ENCODE results near the gene PARP6. TPM values are rescaled to one million over a fixed set of nuclear protein-coding genes. Genes with fewer than 3 reads are reported as not detected.

PARP6 gene
- total and polyA plus RNA-seq, 2 of the 8 experiments (the other 6 are each of a cell fraction or from before 2014, with no cell fraction given) = 39.8 to 45.3 TPM

GRCh38 chr15:72248514-72248913 lies 23.8 kb downstream of the PARP6 start:
- CTCF ChIA-PET (ENCODE audit: partially characterized antibody) = no interaction called here
- no peak for TF ChIP-seq TAF1 (IDR thresholded peaks at IDR 0.05; ENCODE audit: low read depth, low read length)
- TF ChIP-seq MAFK (IDR thresholded peaks at IDR 0.05; ENCODE audit: low read depth, low read length) = no peak
- no peak for TF ChIP-seq PHF8 (conservative IDR thresholded peaks at IDR 0.05; ENCODE audit: low read depth, low read length)
- TF ChIP-seq HDAC2 (IDR thresholded peaks at IDR 0.05; ENCODE audit: borderline replicate concordance in 1 of 2, low read depth in 2 of 2, low read length in 2 of 2) = no peak
- TF ChIP-seq CTCF (IDR thresholded peaks at IDR 0.05; ENCODE audit: control extremely low read depth in 1 of 3, insufficient read depth in 1 of 3, low read depth in 1 of 3, low read length in 3 of 3) = no peak
- TF ChIP-seq POLR2A (IDR thresholded peaks at IDR 0.05; ENCODE audit: control extremely low read depth in 1 of 2, low read depth in 2 of 2, low read length in 2 of 2) = no peak
- TF ChIP-seq CBX8 (IDR thresholded peaks at IDR 0.05; ENCODE audit: borderline replicate concordance, low read depth, low read length) = no peak
- TF ChIP-seq, protein P1, sequence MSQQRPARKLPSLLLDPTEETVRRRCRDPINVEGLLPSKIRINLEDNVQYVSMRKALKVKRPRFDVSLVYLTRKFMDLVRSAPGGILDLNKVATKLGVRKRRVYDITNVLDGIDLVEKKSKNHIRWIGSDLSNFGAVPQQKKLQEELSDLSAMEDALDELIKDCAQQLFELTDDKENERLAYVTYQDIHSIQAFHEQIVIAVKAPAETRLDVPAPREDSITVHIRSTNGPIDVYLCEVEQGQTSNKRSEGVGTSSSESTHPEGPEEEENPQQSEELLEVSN (IDR thresholded peaks at IDR 0.05) = no peak
- no peak for TF ChIP-seq JUN (IDR thresholded peaks at IDR 0.05; ENCODE audit: low read depth, low read length)
- no peak for TF ChIP-seq JUND (IDR thresholded peaks at IDR 0.05; ENCODE audit: low read length)
- no peak for TF ChIP-seq YY1 (IDR thresholded peaks at IDR 0.05; ENCODE audit: low read depth, low read length)
- no peak for TF ChIP-seq SIX5 (IDR thresholded peaks at IDR 0.05; ENCODE audit: low read depth, low read length)

More at GRCh38 chr15:72248514-72248913, 23.8 kb downstream of the PARP6 start:
- no peaks in the 10 kb centered on the region for H3K9me3 ChIP-seq (ENCODE audit: insufficient read depth in 2 of 2, low read depth in 1 of 2, low read length in 1 of 2)
- no peak overlapping the region for H4K91ac ChIP-seq (replicated peaks; ENCODE audit: insufficient read length, low read length)
- H3K18ac ChIP-seq (ENCODE audit: extremely low read depth, low read length) = no peak overlapping the region
- DNase-seq (ENCODE audit: low read depth in 1 of 2, low spot score in 2 of 2) (no peak), FAIRE-seq (no peak)
- no peaks in the 10 kb centered on the region for H3K4me1 ChIP-seq (replicated peaks in 1 of 4; ENCODE audit: control insufficient read depth in 3 of 4, insufficient read depth in 4 of 4, low read length in 3 of 4)
- H3K56ac ChIP-seq (replicated peaks; ENCODE audit: insufficient read length, low read depth, low read length) = no peak overlapping the region
- H2AK5ac ChIP-seq (ENCODE audit: low read depth, low read length) = no peak overlapping the region
- no peak overlapping the region for H3K4me2 ChIP-seq (ENCODE audit: insufficient read depth in 1 of 2, low read depth in 2 of 2, low read length in 2 of 2)
- no peak overlapping the region for H3K23ac ChIP-seq (ENCODE audit: insufficient read length)
- H3K79me1 ChIP-seq (ENCODE audit: low read depth, low read length) = no peaks in the 10 kb centered on the region
- no peak overlapping the region for H2BK12ac ChIP-seq (ENCODE audit: low read depth, low read length)
- no peaks in the 10 kb centered on the region; the same call in 1 of the 2 replicates for H3K23me2 ChIP-seq (ENCODE audit: low read depth, low read length)
- 81% methylated on average over 1 of the region's 1 CpG; no CpG with 5 or more reads in 1 of the 2 experiments for WGBS, 2 experiments (ENCODE audit: extremely low coverage in 1 of 2, insufficient coverage in 1 of 2, insufficient read length in 1 of 2, insufficient replicate concordance in 2 of 2, low coverage in 1 of 2, low lambda C conversion rate in 2 of 2, missing lambda C conversion rate in 1 of 2)
- no peak overlapping the region for H3K4ac ChIP-seq (replicated peaks; ENCODE audit: insufficient read length, low read depth, low read length)
- H2BK5ac ChIP-seq (ENCODE audit: low read depth, low read length) = no peak overlapping the region
- H4K20me1 ChIP-seq (replicated peaks in 1 of 2; ENCODE audit: control insufficient read depth in 1 of 2, insufficient read depth in 2 of 2, low read length in 2 of 2) = peaks cover 7 to 16% of the 10 kb centered on the region in 2 experiments
- no peak overlapping the region for H4K8ac ChIP-seq (ENCODE audit: extremely low read depth, insufficient read depth, low read length)
- H3K79me2 ChIP-seq (ENCODE audit: control insufficient read depth in 1 of 2, insufficient read depth in 2 of 2, low read length in 2 of 2) = no peaks in the 10 kb centered on the region
- H3K27me3 ChIP-seq (replicated peaks in 1 of 4; ENCODE audit: control insufficient read depth in 3 of 4, extremely low read depth in 1 of 4, insufficient read depth in 3 of 4, low read length in 3 of 4) = peaks cover 7 to 23% (median 13%) of the 10 kb centered on the region in 4 experiments
- no peak overlapping the region for H2BK120ac ChIP-seq (replicated peaks; ENCODE audit: low read depth, low read length)
- peaks cover 9 to 51% (median 28%) of the 10 kb centered on the region in 4 experiments; a peak in 7 of 8 replicates for H3K36me3 ChIP-seq (ENCODE audit: control insufficient read depth in 2 of 4, insufficient read depth in 4 of 4, low read length in 3 of 4)
- POLR2A ChIA-PET (ENCODE audit: partially characterized antibody) = interaction anchor here (1.3 to 2.3 kb wide), 2 partner anchors 10 to 12 kb away, joined by 3 to 8 read pairs; no protein-coding TSS in a partner anchor
- no peak overlapping the region for H2BK15ac ChIP-seq (ENCODE audit: low read length)
- no peak overlapping the region for H2AFZ ChIP-seq (ENCODE audit: low read length)
- no peak overlapping the region for H3K27ac ChIP-seq (ENCODE audit: low read depth, low read length)
- H3K9ac ChIP-seq (replicated peaks in 1 of 4; ENCODE audit: extremely low read depth in 1 of 4, low read depth in 3 of 4, low read length in 3 of 4) = no peak overlapping the region
- no peak overlapping the region for H2BK20ac ChIP-seq (ENCODE audit: low read length)
- H3K14ac ChIP-seq (ENCODE audit: insufficient read length) = no peak overlapping the region
- no peak overlapping the region for H3K4me3 ChIP-seq (ENCODE audit: extremely low read depth in 1 of 4, insufficient read depth in 2 of 4, low read depth in 3 of 4, low read length in 4 of 4)
- no peak overlapping the region for H4K5ac ChIP-seq (ENCODE audit: insufficient read length, low read depth, low read length)

Data from H1 (cell line).